GM13976 (cell line): ENCODE results near the gene GRB14.

Experiments
- DNase-seq: peaks from one replicate; pipeline ENCODE4 v3.0.0; 2012; ENCODE audit warnings: low spot score
- in situ Hi-C: fragments of 300-500 bp; cut with MboI; formaldehyde crosslinking; loops from one replicate; pipeline ENCODE4 v1.12.0; 2022; ENCODE audit warnings: low sequenced_read_pairs, mixed read lengths, inconsistent platforms; ENCODE audit not compliant: unreplicated experiment
- TF ChIP-seq, protein P1 (sequence below): IDR thresholded peaks from 2 replicates; pipeline ENCODE4 v1.5.1; 2012; ENCODE audit warnings: borderline replicate concordance, mild to moderate bottlenecking; ENCODE audit not compliant: insufficient read depth; ENCODE audit errors: extremely low read depth, missing control alignments, control extremely low read depth

GRB14 gene

DNA sequence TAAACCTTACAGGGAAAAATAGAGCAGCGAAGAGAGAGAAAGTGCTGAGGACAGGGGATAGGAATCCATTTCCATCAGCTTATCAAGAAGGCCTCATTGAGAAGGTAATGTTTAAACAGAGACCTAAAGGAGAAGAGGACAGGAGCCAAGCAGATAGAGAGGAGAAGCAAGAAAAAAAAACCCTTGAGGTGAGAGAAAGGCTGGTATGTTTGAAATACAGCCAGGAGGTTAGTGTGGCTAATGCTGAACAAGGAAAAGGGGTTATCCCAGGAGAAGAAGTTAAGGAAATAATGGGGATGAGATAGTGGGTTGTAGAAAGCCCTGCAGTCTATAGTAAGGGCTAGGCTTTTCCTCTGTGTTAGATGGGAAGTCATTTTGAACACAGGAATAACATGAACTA lies 90.8 kb downstream of the GRB14 start:
- TF ChIP-seq, protein P1, sequence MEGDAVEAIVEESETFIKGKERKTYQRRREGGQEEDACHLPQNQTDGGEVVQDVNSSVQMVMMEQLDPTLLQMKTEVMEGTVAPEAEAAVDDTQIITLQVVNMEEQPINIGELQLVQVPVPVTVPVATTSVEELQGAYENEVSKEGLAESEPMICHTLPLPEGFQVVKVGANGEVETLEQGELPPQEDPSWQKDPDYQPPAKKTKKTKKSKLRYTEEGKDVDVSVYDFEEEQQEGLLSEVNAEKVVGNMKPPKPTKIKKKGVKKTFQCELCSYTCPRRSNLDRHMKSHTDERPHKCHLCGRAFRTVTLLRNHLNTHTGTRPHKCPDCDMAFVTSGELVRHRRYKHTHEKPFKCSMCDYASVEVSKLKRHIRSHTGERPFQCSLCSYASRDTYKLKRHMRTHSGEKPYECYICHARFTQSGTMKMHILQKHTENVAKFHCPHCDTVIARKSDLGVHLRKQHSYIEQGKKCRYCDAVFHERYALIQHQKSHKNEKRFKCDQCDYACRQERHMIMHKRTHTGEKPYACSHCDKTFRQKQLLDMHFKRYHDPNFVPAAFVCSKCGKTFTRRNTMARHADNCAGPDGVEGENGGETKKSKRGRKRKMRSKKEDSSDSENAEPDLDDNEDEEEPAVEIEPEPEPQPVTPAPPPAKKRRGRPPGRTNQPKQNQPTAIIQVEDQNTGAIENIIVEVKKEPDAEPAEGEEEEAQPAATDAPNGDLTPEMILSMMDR: no peak
- in situ Hi-C loops: no loop called here
- no peak for DNase-seq

DNA sequence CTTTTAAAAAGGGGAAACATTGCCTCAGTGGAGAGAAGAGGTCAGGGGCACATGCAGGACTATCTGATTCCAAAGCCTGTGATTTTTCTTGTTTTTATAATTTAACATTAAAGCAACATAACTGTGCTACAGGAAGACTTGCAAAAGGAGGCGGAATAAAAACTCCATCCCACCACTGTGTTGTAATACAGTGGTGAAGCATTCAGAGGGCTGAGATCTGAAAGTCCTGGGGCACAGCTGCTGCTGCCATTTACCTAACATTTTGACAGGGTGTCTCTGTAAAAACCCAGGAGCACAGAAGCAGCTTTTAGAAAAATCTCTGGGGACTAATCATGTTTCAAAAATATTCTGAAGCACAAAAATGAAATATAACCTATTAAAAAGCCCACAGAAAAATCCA lies 97.6 kb downstream of the GRB14 start:
- TF ChIP-seq, protein P1: no peak
- DNase-seq: no peak
- in situ Hi-C loops: no loop called here

DNA sequence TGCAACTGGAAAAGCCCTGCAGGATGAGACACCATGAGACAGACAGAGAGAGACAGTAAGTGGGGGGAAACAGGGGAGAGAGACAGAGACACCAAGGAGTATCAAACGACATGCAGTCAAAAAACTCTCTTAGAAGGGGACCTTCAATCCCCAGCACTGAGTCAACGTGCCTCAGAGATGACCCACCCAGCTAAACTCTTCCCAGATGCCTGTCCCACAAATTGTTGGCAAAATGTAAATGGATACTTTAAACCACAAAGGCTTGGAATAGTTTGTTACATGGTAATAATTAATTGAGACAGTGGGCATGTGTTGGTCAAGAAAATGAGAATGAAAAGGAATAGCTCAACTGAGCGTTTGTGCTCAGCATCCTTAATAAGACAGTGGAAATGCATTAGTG lies 98.3 kb downstream of the GRB14 start:
- TF ChIP-seq, protein P1: no peak
- in situ Hi-C loops: no loop called here
- no peak for DNase-seq

DNA sequence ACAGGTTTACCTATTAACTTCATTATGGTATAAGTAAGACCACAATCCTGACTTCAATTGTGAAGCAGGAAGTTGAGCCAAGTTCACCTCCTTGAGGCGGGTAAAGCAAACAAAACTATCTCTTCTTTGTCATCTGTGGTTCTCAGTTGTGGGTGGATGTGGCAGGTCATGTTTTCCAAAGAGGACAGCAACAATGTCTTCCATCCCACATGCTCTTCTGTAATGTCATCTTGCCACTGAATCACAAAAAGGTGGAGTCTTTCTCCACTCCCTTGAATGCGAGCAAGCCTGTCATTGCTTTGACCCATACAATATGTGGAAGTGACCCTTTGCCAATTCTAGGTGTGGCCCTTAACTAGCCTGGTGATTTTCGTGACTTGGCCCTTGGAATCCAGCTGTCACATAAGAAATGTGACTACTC lies 98.7 kb downstream of the GRB14 start:
- in situ Hi-C loops: no loop called here
- TF ChIP-seq, protein P1: no peak
- no peak for DNase-seq

DNA sequence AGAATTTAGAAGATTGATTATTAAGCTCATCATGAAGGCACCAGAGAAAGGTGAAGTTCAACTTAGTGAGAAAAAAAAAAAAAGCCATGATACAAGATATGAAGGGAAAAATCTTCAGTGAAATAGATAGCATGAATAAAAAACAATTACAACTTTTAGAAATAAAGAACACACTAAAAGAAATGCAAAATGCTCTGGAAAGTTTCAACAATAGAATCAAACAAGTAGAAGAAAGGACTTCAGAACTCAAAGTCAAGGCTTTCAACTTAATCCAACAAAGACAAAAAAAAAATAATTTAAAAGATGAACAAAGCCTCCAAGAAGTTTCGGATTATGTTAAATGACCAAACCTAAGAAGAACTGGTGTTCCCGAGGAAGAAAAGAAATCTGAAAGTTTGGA lies 105.5 kb downstream of the GRB14 start:
- DNase-seq: no peak
- TF ChIP-seq, protein P1: no peak
- in situ Hi-C loops: no loop called here

DNA sequence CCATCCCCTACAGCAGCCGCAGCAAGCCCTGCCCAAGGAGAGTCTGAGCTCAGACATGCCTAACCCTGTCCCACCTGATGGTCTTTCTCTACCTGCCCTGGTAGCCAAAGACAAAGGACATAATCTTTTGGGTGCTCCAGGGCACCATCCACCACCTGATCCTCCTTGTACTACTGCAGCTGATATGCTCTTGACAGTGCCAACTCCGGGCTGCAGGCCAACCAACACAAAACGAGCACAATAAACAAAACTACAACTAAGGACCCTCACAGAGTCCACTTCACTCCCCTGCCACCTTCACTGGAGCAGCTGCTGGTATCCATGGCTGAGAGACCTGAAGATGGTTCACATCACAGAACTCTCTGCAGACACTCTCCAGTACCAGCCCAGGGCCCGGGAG lies 106.3 kb downstream of the GRB14 start:
- DNase-seq: no peak
- TF ChIP-seq, protein P1: no peak
- in situ Hi-C loops: no loop called here

DNA sequence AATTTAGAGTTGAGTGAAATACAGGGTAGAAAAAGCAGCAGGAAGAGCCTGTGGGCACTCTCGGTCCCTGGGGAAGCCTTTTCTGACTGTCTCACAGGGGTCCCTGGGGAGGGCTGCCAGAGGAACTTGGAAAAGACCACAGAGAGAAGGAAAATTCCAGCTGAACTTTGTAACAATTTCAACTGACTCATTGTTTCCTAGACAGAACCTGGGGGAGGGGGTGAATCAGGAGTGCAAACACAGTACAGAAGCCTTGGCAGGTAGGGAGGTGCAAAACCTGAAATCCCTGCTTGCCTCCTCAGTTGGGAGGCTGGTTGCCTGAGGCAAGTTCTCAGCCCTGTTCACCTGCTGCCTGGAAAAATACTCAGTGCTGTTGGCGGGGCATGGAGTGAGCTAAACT lies 106.8 kb downstream of the GRB14 start:
- TF ChIP-seq, protein P1: no peak
- in situ Hi-C loops: no loop called here
- no peak for DNase-seq
